ENCODE results near the gene GPRIN1.
"Not testable (repeated sequence)": the region's sequence is repeated elsewhere in the genome, so short reads cannot be mapped to it uniquely, and the experiment has no call there.

GPRIN1 gene

DNA sequence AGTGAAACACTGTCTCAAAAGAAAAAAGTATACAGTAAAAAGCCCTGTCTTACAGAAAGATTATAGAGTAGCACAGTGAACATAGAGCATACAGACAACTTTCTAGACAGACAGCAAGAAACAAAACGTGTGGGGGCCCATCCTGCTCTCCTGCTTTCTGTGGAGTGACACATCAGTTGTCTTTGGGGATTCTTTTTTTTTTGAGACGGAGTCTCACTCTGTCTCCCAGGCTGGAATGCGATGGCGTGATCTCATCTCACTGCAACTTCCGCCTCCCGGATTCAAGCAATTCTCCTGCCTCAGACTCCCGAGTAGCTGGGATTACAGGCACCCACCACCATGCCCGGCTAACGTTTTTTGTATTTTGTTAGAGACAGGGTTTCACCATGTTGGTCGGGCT, 46.0 kb downstream of the GPRIN1 start:
- DNase-seq = no peak

GRCh38 chr5:176562189-176562588, 47.8 kb downstream of the GPRIN1 start:
- no peak for DNase-seq

GRCh38 chr5:176561259-176561658, 48.7 kb downstream of the GPRIN1 start:
- DNase-seq = no peak

- DNase-seq = no peak
Measured at GRCh38 chr5:176560364-176560763, 49.6 kb downstream of the GPRIN1 start.

DNA sequence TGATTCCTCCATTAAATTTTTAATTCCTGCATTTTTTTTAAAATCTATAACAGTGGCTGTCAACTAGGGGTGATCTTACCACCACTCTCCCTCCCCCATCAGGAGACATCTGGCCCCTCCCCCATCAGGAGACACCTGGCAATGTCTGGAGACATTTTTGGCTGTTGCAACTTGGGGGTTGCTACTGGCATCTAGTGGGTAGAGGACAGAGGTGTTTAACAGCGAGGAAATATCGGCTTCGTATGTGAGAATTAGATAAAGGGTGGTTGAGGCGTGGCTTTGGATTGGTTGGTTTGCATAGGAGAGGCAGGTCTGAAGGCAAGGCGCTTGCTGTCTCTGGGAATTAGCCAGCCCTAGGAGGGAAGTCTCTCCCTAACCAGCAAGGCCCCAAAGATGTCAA, 50.3 kb downstream of the GPRIN1 start:
- DNase-seq = no peak

GRCh38 chr5:176557846-176558245, 52.1 kb downstream of the GPRIN1 start:
- no peak for DNase-seq

GRCh38 chr5:176553260-176554085, 56.5 kb downstream of the GPRIN1 start:
- no peak for DNase-seq

DNA sequence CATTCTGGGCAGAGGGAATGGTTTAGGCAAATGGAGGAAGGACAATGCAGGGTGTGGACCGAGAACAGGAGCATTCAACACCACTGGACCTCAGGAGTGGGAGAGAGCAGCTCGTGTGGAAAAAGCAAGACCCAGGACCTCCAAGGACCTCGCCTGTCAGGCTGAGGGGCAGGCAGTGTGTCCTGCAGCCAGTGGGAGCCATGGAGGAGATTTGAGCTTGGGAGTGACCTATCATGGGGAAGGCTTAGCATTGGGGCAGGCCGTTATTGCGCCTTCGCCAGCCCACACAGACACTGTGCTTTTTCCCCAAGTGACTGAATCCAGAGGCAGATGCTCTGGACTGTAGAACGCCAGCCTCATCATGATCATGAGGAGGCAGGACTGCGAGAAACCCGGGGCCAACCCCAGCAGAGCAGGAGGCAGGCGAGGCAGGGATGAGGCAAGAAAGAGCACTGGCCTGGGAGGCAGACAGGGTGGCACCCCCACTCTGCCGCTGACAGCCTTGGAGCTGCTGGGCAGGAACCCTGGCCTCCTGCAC, 57.6 kb downstream of the GPRIN1 start:
- no peak for DNase-seq

- not testable (repeated sequence) for DNase-seq
Measured at GRCh38 chr5:176550937-176551336, 59.0 kb downstream of the GPRIN1 start.

GRCh38 chr5:176550275-176550831, 59.6 kb downstream of the GPRIN1 start:
- DNase-seq = no peak

DNA sequence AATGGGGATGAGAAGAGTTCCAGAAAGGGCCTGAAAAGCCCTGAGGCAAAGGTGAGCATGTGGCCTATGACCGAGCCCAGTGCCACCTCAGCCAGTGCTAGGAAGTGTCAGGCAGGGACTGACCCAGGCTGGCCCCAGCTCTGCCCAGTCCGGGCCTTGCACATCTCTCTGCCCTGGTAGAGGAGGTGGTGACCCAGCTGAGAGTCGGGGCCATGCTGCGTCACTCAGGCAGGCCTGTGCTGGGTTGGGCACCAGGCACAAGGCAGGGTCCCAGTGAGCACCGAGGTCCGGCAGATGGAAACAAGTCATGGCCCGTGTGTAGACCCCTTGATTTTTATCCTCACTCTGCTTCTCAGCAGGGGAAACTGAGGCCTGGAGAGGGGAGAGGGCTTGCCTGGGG, 60.1 kb downstream of the GPRIN1 start:
- DNase-seq = no peak

GRCh38 chr5:176548967-176549444, 61.0 kb downstream of the GPRIN1 start, which contains the start of gene CDHR2:
Gene CDHR2 (plus strand): TSS chr5:176549342. CDS start chr5:176565353, 16,011 bp downstream.
- no peak for DNase-seq

DNA sequence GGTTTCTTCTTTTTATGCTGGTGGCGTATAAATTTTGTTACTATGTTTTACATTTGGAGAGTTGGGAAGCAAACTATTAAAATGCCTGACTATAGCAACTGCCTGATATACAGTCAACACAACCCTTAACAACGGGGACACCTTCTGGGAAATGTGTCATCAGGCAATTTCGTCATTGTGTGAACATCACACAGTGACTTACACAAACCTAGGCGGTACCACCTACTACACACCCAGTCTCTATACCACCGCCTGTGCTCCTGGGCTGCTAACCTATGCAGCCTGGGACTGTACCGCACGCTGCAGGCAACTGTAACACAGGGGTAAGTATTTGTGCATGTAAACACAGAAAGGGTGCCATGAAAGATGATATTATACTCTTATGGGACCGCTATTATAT, 62.2 kb downstream of the GPRIN1 start:
- DNase-seq = no peak

Measured in kidney glomerular epithelial cell (primary cell).